H1 (cell line): ENCODE data around the gene SMG1. TPM values are rescaled to one million over a fixed set of nuclear protein-coding genes. Genes with fewer than 3 reads are reported as not detected.

Experiments used
- ATF2 ChIP-seq: IDR thresholded peaks from 2 replicates; pipeline ENCODE4 v1.6.1; 2012; ENCODE audit warnings: low read length, inconsistent platforms
- NRF1 ChIP-seq: IDR thresholded peaks from 2 replicates; pipeline ENCODE4 v1.6.1; 2011; ENCODE audit warnings: mild to moderate bottlenecking, low read depth, low read length, improper control_type of control experiment
- polyA plus RNA-seq, 7 experiments: library from polyadenylated mRNA; depleted of rRNA in 3 of 7; stranded (reverse) in 5 of 7; unstranded in 2 of 7; fragments of >200 nt in 5 of 7; fragments of 200-250 nt in 2 of 7; gene quantifications; 1 replicate in 5 of 7; 2 replicates in 1 of 7; 4 replicates in 1 of 7; pipeline versions ENCODE4 v1.2.1 to v1.2.3, GENCODE V29; 2011 to 2013; ENCODE audit warnings: missing spikeins in 2 of 7, mixed read lengths in 2 of 7
- total RNA-seq: library from RNA; stranded (reverse); fragmentation: NEBNext Ultra II Directional; extraction: Animal tissue kit (Norgen Biotek cat#: 25700); gene quantifications from 2 replicates; pipeline ENCODE4 v1.2.1, GENCODE V29; 2021

SMG1 gene
- total and polyA plus RNA-seq, 2 of the 8 experiments (the other 6 are each of a cell fraction or from before 2014, with no cell fraction given): 14.9 to 90.6 TPM

GRCh38 chr16:18852647-18853046, 73.6 kb downstream of the SMG1 start (continued):
- TF ChIP-seq ATF2: no peak
- TF ChIP-seq NRF1: no peak
